ENCODE measurements around the gene STAB2.

The STAB2 gene

DNA sequence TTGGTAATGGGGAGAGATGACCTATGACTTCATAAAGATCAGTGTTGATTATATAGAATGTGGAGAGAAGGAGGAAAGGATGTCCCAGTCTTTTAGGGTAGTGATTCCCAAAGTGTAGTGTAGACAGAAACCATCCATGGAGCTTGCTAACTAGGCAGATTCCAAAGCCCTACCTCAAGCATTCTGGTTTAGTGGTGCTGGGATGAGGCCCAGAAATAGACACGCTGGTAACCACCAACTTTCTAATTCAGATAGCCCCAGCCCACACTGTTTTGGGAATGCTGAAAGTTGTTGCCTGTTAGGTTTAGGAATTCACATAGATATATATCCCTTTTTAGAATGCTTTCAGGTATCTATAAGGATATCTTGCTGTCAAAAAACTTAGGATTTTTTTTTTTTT is 69.2 kb downstream of the STAB2 start:
- TF ChIP-seq, protein P1, sequence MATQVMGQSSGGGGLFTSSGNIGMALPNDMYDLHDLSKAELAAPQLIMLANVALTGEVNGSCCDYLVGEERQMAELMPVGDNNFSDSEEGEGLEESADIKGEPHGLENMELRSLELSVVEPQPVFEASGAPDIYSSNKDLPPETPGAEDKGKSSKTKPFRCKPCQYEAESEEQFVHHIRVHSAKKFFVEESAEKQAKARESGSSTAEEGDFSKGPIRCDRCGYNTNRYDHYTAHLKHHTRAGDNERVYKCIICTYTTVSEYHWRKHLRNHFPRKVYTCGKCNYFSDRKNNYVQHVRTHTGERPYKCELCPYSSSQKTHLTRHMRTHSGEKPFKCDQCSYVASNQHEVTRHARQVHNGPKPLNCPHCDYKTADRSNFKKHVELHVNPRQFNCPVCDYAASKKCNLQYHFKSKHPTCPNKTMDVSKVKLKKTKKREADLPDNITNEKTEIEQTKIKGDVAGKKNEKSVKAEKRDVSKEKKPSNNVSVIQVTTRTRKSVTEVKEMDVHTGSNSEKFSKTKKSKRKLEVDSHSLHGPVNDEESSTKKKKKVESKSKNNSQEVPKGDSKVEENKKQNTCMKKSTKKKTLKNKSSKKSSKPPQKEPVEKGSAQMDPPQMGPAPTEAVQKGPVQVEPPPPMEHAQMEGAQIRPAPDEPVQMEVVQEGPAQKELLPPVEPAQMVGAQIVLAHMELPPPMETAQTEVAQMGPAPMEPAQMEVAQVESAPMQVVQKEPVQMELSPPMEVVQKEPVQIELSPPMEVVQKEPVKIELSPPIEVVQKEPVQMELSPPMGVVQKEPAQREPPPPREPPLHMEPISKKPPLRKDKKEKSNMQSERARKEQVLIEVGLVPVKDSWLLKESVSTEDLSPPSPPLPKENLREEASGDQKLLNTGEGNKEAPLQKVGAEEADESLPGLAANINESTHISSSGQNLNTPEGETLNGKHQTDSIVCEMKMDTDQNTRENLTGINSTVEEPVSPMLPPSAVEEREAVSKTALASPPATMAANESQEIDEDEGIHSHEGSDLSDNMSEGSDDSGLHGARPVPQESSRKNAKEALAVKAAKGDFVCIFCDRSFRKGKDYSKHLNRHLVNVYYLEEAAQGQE (IDR thresholded peaks at IDR 0.05; ENCODE audit: insufficient read depth in 1 of 2, low read depth in 2 of 2, low read length in 2 of 2) = no peak
- no peak for TF ChIP-seq TAF1 (IDR thresholded peaks at IDR 0.05; ENCODE audit: borderline replicate concordance, insufficient read depth, low read length)
- TF ChIP-seq FOXP2 (optimal IDR thresholded peaks at IDR 0.05; ENCODE audit: borderline replicate concordance, extremely low read depth, extremely low read length, insufficient read depth) = no peak

DNA sequence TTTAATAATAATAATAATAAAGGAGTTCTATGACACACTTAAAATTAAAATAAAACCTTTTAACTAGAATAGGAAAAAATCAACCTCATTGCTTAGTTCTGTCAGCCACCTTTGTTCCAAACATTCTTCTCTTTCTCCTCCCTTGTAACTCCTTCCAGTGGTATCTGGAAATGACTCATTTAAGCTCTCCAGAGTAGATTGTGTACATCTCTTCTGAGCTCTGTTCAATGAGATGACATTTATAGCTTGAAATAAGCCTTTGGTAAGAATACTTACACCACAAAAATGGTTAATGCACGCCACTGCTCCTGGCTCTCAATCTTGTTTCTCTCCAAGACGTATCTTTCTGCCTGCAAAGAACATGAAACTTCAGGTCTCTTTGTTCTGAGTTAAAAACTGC is 70.3 kb downstream of the STAB2 start:
- no peak for TF ChIP-seq FOXP2 (optimal IDR thresholded peaks at IDR 0.05; ENCODE audit: borderline replicate concordance, extremely low read depth, extremely low read length, insufficient read depth)
- TF ChIP-seq POLR2AphosphoS5 (IDR thresholded peaks at IDR 0.05; ENCODE audit: low read depth, low read length) = no peak
- TF ChIP-seq, protein P1 (IDR thresholded peaks at IDR 0.05; ENCODE audit: insufficient read depth in 1 of 2, low read depth in 2 of 2, low read length in 2 of 2) = no peak
- TF ChIP-seq SIN3A (IDR thresholded peaks at IDR 0.05; ENCODE audit: borderline replicate concordance, insufficient read depth, low read length) = no peak
- TF ChIP-seq TAF1 (IDR thresholded peaks at IDR 0.05; ENCODE audit: borderline replicate concordance, insufficient read depth, low read length) = no peak

DNA sequence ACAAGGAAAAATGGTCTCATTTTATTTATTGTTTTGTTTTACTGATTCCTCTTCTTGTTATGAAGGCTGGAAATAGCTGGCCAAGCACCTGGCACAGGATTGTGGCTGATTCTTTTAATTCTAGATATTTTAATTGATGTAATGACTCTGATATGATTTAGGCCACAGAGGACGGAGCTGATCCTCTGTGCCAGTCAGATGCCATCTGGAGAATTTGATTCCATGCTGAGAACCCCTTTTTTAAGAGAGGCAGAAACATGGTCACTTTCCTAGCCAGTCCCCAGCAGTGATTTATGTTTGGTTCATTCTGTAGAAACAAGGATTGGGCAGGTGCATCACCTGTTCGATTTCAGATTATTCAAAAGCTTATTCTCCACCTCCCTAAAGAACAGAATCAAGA is 77.6 kb downstream of the STAB2 start:
- TF ChIP-seq TAF1 (IDR thresholded peaks at IDR 0.05; ENCODE audit: borderline replicate concordance, insufficient read depth, low read length) = no peak
- TF ChIP-seq SIN3A (IDR thresholded peaks at IDR 0.05; ENCODE audit: borderline replicate concordance, insufficient read depth, low read length) = no peak
- TF ChIP-seq FOXP2 (optimal IDR thresholded peaks at IDR 0.05; ENCODE audit: borderline replicate concordance, extremely low read depth, extremely low read length, insufficient read depth) = no peak
- TF ChIP-seq, protein P1 (IDR thresholded peaks at IDR 0.05; ENCODE audit: insufficient read depth in 1 of 2, low read depth in 2 of 2, low read length in 2 of 2) = no peak
- TF ChIP-seq POLR2AphosphoS5 (IDR thresholded peaks at IDR 0.05; ENCODE audit: low read depth, low read length) = no peak

DNA sequence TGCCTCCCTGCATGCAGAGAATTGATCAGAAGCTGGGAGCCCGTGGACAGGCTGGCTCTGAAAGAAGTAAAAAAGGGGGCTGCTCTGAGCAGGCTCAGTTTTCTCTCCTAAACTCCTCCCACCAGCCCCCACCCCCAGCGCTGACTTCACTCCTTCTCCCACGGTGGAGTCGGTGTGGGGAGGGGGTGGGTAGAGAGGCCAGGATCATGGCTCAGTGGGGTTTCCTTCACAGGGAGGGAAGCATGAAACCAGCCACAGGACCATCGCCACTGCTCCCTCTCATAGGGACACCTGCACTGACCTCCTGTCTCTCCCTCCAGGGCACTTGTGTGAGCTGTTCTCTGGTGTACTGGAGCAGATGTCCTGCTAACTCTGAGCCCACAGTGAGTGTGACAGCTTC is 78.9 kb downstream of the STAB2 start:
- TF ChIP-seq POLR2AphosphoS5 (IDR thresholded peaks at IDR 0.05; ENCODE audit: low read depth, low read length) (no peak), TAF1 (IDR thresholded peaks at IDR 0.05; ENCODE audit: borderline replicate concordance, insufficient read depth, low read length) (no peak), FOXP2 (optimal IDR thresholded peaks at IDR 0.05; ENCODE audit: borderline replicate concordance, extremely low read depth, extremely low read length, insufficient read depth) (no peak), SIN3A (IDR thresholded peaks at IDR 0.05; ENCODE audit: borderline replicate concordance, insufficient read depth, low read length) (no peak)
- TF ChIP-seq, protein P1 (IDR thresholded peaks at IDR 0.05; ENCODE audit: insufficient read depth in 1 of 2, low read depth in 2 of 2, low read length in 2 of 2) = no peak

DNA sequence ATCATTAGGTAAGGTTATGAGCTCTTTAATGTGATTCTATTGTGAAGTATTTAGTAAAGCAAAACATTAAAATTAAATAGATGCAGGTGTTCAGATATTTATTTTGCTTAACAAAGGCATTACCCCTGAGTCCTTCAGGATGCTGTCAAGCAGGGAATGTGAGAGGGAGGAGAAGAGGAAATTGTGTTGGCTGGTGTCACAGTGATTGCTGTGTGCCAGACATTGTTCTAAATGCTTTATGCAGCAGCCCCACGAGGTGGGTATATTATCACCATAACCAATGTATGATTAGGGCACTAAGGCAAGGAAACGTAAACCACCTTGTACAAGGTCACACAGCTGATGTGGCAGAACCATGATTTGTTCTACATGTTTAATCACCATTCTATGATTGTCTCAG is 80.1 kb downstream of the STAB2 start:
- TF ChIP-seq POLR2AphosphoS5 (IDR thresholded peaks at IDR 0.05; ENCODE audit: low read depth, low read length) (no peak), TAF1 (IDR thresholded peaks at IDR 0.05; ENCODE audit: borderline replicate concordance, insufficient read depth, low read length) (no peak), SIN3A (IDR thresholded peaks at IDR 0.05; ENCODE audit: borderline replicate concordance, insufficient read depth, low read length) (no peak), FOXP2 (optimal IDR thresholded peaks at IDR 0.05; ENCODE audit: borderline replicate concordance, extremely low read depth, extremely low read length, insufficient read depth) (no peak)
- TF ChIP-seq, protein P1 (IDR thresholded peaks at IDR 0.05; ENCODE audit: insufficient read depth in 1 of 2, low read depth in 2 of 2, low read length in 2 of 2) = no peak
